Subcutaneous abdominal adipose tissue (tissue), 5 donors: ENCODE results near the gene TRIP10.
A peak's percentile ranks its signal among the peaks of the same experiment; 100 is the strongest.
"Not testable (repeated sequence)": the region's sequence is repeated elsewhere in the genome, so short reads cannot be mapped to it uniquely, and the experiment has no call there.

Source experiments
- H3K27ac ChIP-seq: one replicate; pipeline ENCODE4 v1.7.0; 2013; ENCODE audit warnings: low read depth, mild to moderate bottlenecking, inconsistent platforms, low read length, moderate library complexity
- H3K27me3 ChIP-seq, 5 donors: one replicate each; pipeline ENCODE4 v1.7.0; 2013; ENCODE audit warnings: low read length in 5 of 5, inconsistent platforms in 1 of 5; ENCODE audit not compliant: control insufficient read depth in 5 of 5, insufficient read depth in 4 of 5
- H3K36me3 ChIP-seq, 5 donors: one replicate each; pipeline ENCODE4 v1.7.0; 2013; ENCODE audit warnings: low read length in 5 of 5; ENCODE audit not compliant: control insufficient read depth in 5 of 5, insufficient read depth in 5 of 5
- H3K4me1 ChIP-seq, 5 donors: one replicate each; pipeline ENCODE4 v1.7.0; 2013; ENCODE audit warnings: low read length in 5 of 5, mild to moderate bottlenecking in 3 of 5, moderate library complexity in 1 of 5; ENCODE audit not compliant: control insufficient read depth in 5 of 5, insufficient read depth in 5 of 5
- H3K4me3 ChIP-seq, 5 donors: one replicate each; pipeline ENCODE4 v1.7.0; 2013; ENCODE audit warnings: low read length in 5 of 5, low read depth in 1 of 5
- H3K9ac ChIP-seq, 5 donors: one replicate each; pipeline ENCODE4 v1.7.0; 2013; ENCODE audit warnings: low read length in 5 of 5, mild to moderate bottlenecking in 4 of 5, moderate library complexity in 3 of 5
- H3K9me3 ChIP-seq, 5 donors: one replicate each; pipeline ENCODE4 v1.7.0; 2013; ENCODE audit warnings: low read length in 5 of 5; ENCODE audit not compliant: control insufficient read depth in 5 of 5
- donor health status: healthy.
- donor health status: healthy.
- donor health status: healthy.
- donor health status: healthy.
- donor health status: healthy.

TRIP10 gene

GRCh38 chr19:6790194-6791128 lies 51.0 kb downstream of the TRIP10 start:
- peaks cover 3 to 12% (median 8%) of the 10 kb centered on the region in 5 donors for H3K9me3 ChIP-seq
- no peak overlapping the region for H3K27ac ChIP-seq
- no peak overlapping the region for H3K9ac ChIP-seq
- no peaks in the 10 kb centered on the region for H3K36me3 ChIP-seq
- peaks cover 0 to 5% (median 0%) of the 10 kb centered on the region in 5 donors for H3K27me3 ChIP-seq
- no peak overlapping the region for H3K4me3 ChIP-seq
- H3K4me1 ChIP-seq, result peaks cover 0 to 5% (median 0%) of the 10 kb centered on the region in 5 donors

GRCh38 chr19:6791237-6791636 lies 51.8 kb downstream of the TRIP10 start:
- Histone ChIP-seq H3K9ac (no peak overlapping the region), H3K36me3 (no peaks in the 10 kb centered on the region), H3K27ac (no peak overlapping the region), H3K27me3 (peaks cover 0 to 5% (median 0%) of the 10 kb centered on the region in 5 donors), H3K4me1 (peaks cover 0 to 5% (median 0%) of the 10 kb centered on the region in 5 donors), H3K9me3 (peaks cover 3 to 12% (median 8%) of the 10 kb centered on the region in 5 donors), H3K4me3 (no peak overlapping the region)

DNA sequence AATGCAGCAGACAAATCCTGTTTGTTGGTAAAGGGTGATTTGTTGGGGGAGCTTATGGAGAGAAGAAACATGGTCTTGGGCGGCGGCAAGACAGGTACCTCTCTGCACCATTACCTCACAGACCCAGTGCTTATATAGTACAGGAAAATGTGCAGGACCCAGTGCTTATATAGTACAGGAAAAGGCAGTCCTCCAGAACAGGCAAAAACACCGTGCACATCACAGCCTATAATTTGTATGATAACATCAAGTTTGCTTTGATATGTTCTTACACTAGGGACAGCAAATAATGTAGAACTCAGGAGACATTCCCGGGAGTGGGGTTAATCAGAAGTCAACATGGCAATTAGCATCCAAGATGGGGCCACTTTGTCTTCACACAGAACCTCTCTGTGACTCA lies 53.9 kb downstream of the TRIP10 start:
- H3K9ac ChIP-seq, result no peak overlapping the region
- H3K4me1 ChIP-seq, result peaks cover 0 to 5% (median 0%) of the 10 kb centered on the region in 5 donors
- H3K27ac ChIP-seq, result no peak overlapping the region
- no peaks in the 10 kb centered on the region for H3K36me3 ChIP-seq
- H3K27me3 ChIP-seq, result peaks cover 0 to 8% (median 0%) of the 10 kb centered on the region in 5 donors
- no peak overlapping the region for H3K4me3 ChIP-seq
- H3K9me3 ChIP-seq, result peaks cover 3 to 12% (median 8%) of the 10 kb centered on the region in 5 donors

GRCh38 chr19:6793973-6794372 lies 54.5 kb downstream of the TRIP10 start:
- Histone ChIP-seq H3K9me3 (peaks cover 3 to 12% (median 8%) of the 10 kb centered on the region in 5 donors), H3K4me1 (peaks cover 0 to 3% (median 0%) of the 10 kb centered on the region in 5 donors), H3K4me3 (no peak overlapping the region), H3K36me3 (no peaks in the 10 kb centered on the region), H3K9ac (no peak overlapping the region), H3K27me3 (peaks cover 0 to 8% (median 0%) of the 10 kb centered on the region in 5 donors), H3K27ac (no peak overlapping the region)

DNA sequence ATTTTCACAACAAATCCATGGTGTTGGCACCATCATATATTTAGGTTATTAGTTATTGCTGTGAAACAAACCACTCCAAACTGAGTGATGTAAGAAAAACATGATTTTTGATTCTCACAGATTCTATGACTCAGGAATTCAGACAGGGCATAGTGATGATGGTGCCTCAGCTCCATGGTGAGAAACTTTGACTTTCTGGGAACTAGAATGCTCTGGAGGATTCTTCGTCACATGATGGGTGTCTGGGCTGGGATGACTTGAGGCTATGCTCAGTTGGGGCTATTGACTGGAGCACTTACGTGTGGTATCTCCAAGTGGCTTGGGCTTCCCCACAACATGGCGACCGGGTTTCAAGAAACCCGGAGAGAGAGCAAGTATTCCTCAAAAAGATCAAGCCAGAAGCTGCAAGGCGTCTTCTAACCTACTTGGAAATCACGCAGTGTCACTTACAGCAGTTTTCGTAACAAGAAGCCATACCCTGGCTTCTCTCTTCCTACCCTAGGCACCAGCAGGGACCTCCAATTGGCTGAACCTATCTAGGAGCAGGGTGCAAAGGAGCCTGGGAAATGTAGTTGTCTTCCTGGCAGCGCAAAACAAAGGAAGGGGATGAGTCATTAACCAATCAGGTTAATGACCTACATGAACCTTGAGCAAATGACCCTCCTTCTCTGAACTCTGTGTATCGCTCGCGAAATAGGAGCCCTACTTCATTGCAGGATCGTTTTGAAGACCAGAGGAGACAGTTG lies 55.4 kb downstream of the TRIP10 start:
- peak overlapping the region in 1 of 5 donors; percentile 9 for H3K4me3 ChIP-seq
- peaks cover 0 to 8% (median 0%) of the 10 kb centered on the region in 5 donors for H3K27me3 ChIP-seq
- peaks cover 3 to 12% (median 8%) of the 10 kb centered on the region in 5 donors for H3K9me3 ChIP-seq
- H3K4me1 ChIP-seq, result peaks cover 0 to 5% (median 0%) of the 10 kb centered on the region in 5 donors
- no peak overlapping the region for H3K9ac ChIP-seq
- H3K36me3 ChIP-seq, result no peaks in the 10 kb centered on the region
- no peak overlapping the region for H3K27ac ChIP-seq

DNA sequence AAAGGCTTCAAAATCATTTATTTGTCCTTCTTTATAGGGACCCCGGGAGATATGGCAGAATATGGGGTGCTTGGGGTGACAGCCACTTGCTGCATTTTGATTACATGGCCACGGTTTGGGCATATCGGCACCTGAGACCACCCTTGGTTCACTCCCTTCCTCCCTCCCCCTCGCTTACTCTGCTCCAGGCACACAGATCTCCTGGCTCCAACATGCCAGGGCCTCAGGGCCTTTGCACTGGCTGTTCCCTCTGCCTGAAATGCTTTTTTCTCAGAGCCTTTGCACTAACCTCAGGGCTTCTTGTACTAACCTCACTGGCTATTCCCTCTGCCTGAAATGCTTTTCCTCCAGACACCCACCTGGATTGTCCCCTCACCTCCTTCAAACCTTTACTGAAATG lies 56.8 kb downstream of the TRIP10 start:
- peaks cover 0 to 16% (median 4%) of the 10 kb centered on the region in 5 donors for H3K4me1 ChIP-seq
- no peaks in the 10 kb centered on the region for H3K36me3 ChIP-seq
- no peak overlapping the region for H3K27ac ChIP-seq
- peaks cover 0 to 12% (median 0%) of the 10 kb centered on the region in 5 donors for H3K27me3 ChIP-seq
- H3K4me3 ChIP-seq, result no peak overlapping the region
- H3K9me3 ChIP-seq, result peaks cover 3 to 12% (median 8%) of the 10 kb centered on the region in 5 donors
- no peak overlapping the region for H3K9ac ChIP-seq

GRCh38 chr19:6797646-6798045 lies 58.2 kb downstream of the TRIP10 start:
- peaks cover 0 to 11% (median 3%) of the 10 kb centered on the region in 5 donors for H3K27me3 ChIP-seq

GRCh38 chr19:6800160-6800790 lies 60.8 kb downstream of the TRIP10 start:
- not testable (repeated sequence) for H3K4me3 ChIP-seq, H3K9ac ChIP-seq, H3K27ac ChIP-seq, H3K36me3 ChIP-seq, H3K9me3 ChIP-seq
- Histone ChIP-seq H3K27me3 (peaks cover 0 to 11% (median 3%) of the 10 kb centered on the region in 5 donors), H3K4me1 (peaks cover 0 to 31% (median 11%) of the 10 kb centered on the region in 5 donors)

More at GRCh38 chr19:6797646-6798045, 58.2 kb downstream of the TRIP10 start:
- peaks cover 0 to 27% (median 11%) of the 10 kb centered on the region in 5 donors for H3K4me1 ChIP-seq
- no peak overlapping the region for H3K4me3 ChIP-seq
- no peaks in the 10 kb centered on the region for H3K36me3 ChIP-seq
- no peak overlapping the region for H3K27ac ChIP-seq
- peaks cover 3 to 12% (median 8%) of the 10 kb centered on the region in 5 donors for H3K9me3 ChIP-seq
- no peak overlapping the region for H3K9ac ChIP-seq

- peak overlapping the region; percentile 16 for H3K27ac ChIP-seq
- H3K9ac ChIP-seq, result peak overlapping the region in 2 of 5 donors; percentile 13 to 51
These were observed 61.6 kb downstream of the TRIP10 start for GRCh38 chr19:6800991-6801484.

More at GRCh38 chr19:6800991-6801484, 61.6 kb downstream of the TRIP10 start:
- Histone ChIP-seq H3K9me3 (no peaks in the 10 kb centered on the region), H3K27me3 (peaks cover 0 to 11% (median 3%) of the 10 kb centered on the region in 5 donors), H3K4me3 (peak overlapping the region; percentile 42 to 70 (median 55)), H3K4me1 (peaks cover 0 to 31% (median 11%) of the 10 kb centered on the region in 5 donors), H3K36me3 (no peaks in the 10 kb centered on the region)
